Neural cell (in vitro differentiated cells): ENCODE measurements around the gene CNNM2. TPM values are rescaled to one million over a fixed set of nuclear protein-coding genes. Genes with fewer than 3 reads are reported as not detected.

Source experiments
- H2AFZ ChIP-seq: fragments of 200-600, 300-800 bp; sonication (generic), shearing (Covaris generic); 2 replicates; pipeline ENCODE4 v1.6.0; 2014; ENCODE audit warnings: low read depth, mild to moderate bottlenecking, antibody characterized with exemption, low read length, moderate library complexity
- H3F3A ChIP-seq: fragments of 200-600 bp; shearing (Covaris generic); 2 replicates; pipeline ENCODE4 v1.6.1; 2016; ENCODE audit warnings: mild to moderate bottlenecking, moderate library complexity, mixed read lengths, antibody characterized with exemption, low read length; ENCODE audit not compliant: insufficient read depth, poor library complexity, severe bottlenecking
- H3K27ac ChIP-seq: fragments of 200-600, 300-800 bp; sonication (generic), shearing (Covaris generic); 2 replicates; pipeline ENCODE4 v1.5.1; 2014; ENCODE audit warnings: mild to moderate bottlenecking, low read length, moderate library complexity
- H3K27me3 ChIP-seq: fragments of 300-800, 200-600 bp; sonication (generic), shearing (Covaris generic); 2 replicates; pipeline ENCODE4 v1.6.0; 2014; ENCODE audit warnings: mild to moderate bottlenecking, low read depth, low read length, moderate library complexity; ENCODE audit not compliant: insufficient read depth
- H3K36me3 ChIP-seq: fragments of 300-800, 200-600 bp; sonication (generic), shearing (Covaris generic); 2 replicates; pipeline ENCODE4 v1.5.1; 2014; ENCODE audit warnings: mild to moderate bottlenecking, antibody characterized with exemption, low read length, moderate library complexity; ENCODE audit not compliant: insufficient read depth
- H3K4me2 ChIP-seq: fragments of 300-800, 200-600 bp; sonication (generic), shearing (Covaris generic); 2 replicates; pipeline ENCODE4 v1.6.0; 2014; ENCODE audit warnings: mild to moderate bottlenecking, low read length
- H3K4me3 ChIP-seq: fragments of 300-800, 200-600 bp; sonication (generic), shearing (Covaris generic); 2 replicates; pipeline ENCODE4 v1.5.1; 2014; ENCODE audit warnings: mild to moderate bottlenecking, low read length, moderate library complexity
- H3K79me2 ChIP-seq: fragments of 200-600 bp; shearing (Covaris generic); replicated peaks from 2 replicates; pipeline ENCODE4 v1.6.0; 2014; ENCODE audit warnings: mild to moderate bottlenecking, low read length, moderate library complexity; ENCODE audit not compliant: insufficient read depth
- H3K9ac ChIP-seq: fragments of 300-800, 200-600 bp; sonication (generic), shearing (Covaris generic); 2 replicates; pipeline ENCODE4 v1.6.1; 2016; ENCODE audit warnings: mild to moderate bottlenecking, low read length, mixed read lengths
- H3K9me2 ChIP-seq: fragments of 200-600 bp; shearing (Covaris generic); 2 replicates; pipeline ENCODE4 v1.6.1; 2016; ENCODE audit warnings: mild to moderate bottlenecking, low read length, mixed read lengths; ENCODE audit not compliant: insufficient read depth
- H3K9me3 ChIP-seq: fragments of 200-600, 300-800 bp; sonication (generic), shearing (Covaris generic); 2 replicates; pipeline ENCODE4 v1.6.1; 2016; ENCODE audit warnings: mild to moderate bottlenecking, mixed run types, low read length, moderate library complexity, mixed read lengths
- H4K20me1 ChIP-seq: fragments of 200-600 bp; shearing (Covaris generic); 2 replicates; pipeline ENCODE4 v1.6.1; 2016; ENCODE audit warnings: mild to moderate bottlenecking, mixed run types; ENCODE audit not compliant: insufficient read depth
- EP300 ChIP-seq: fragments of 450-650 bp; conservative IDR thresholded peaks from 2 replicates; pipeline ENCODE4 v1.6.1; 2014; ENCODE audit warnings: antibody characterized with exemption, mild to moderate bottlenecking, moderate library complexity; ENCODE audit not compliant: poor library complexity, severe bottlenecking
- EZH2 ChIP-seq: fragments of 200-600, 300-800 bp; shearing (Covaris generic), sonication (generic); IDR thresholded peaks from 2 replicates; pipeline ENCODE4 v1.6.1; 2014; ENCODE audit warnings: antibody characterized with exemption, low read length, borderline replicate concordance, mild to moderate bottlenecking; ENCODE audit not compliant: insufficient read depth, poor library complexity, severe bottlenecking
- MXI1 ChIP-seq: fragments of 450-650 bp; conservative IDR thresholded peaks from 2 replicates; pipeline ENCODE4 v1.6.1; 2014; ENCODE audit warnings: antibody characterized with exemption, mild to moderate bottlenecking; ENCODE audit not compliant: poor library complexity, severe bottlenecking
- POLR2AphosphoS5 ChIP-seq: IDR thresholded peaks from 2 replicates; pipeline ENCODE4 v1.6.1; 2012
- RAD21 ChIP-seq: fragments of 450-650 bp; conservative IDR thresholded peaks from 2 replicates; pipeline ENCODE4 v1.6.1; 2014; ENCODE audit warnings: antibody characterized with exemption, mild to moderate bottlenecking, moderate library complexity
- SMC3 ChIP-seq: fragments of 450-650 bp; conservative IDR thresholded peaks from 2 replicates; pipeline ENCODE4 v1.6.1; 2014; ENCODE audit warnings: antibody characterized with exemption, mild to moderate bottlenecking, moderate library complexity; ENCODE audit not compliant: poor library complexity
- TAF1 ChIP-seq: IDR thresholded peaks from 2 replicates; pipeline ENCODE4 v1.6.1; 2012; ENCODE audit warnings: low read depth
- polyA plus RNA-seq: library from polyadenylated mRNA; depleted of rRNA; stranded (reverse); fragments of >200 nt; gene quantifications from 2 replicates; pipeline ENCODE4 v1.2.3, GENCODE V29; 2014
- TF ChIP-seq, protein P1 (sequence below): fragments of 450-650 bp; IDR thresholded peaks from 2 replicates; pipeline ENCODE4 v1.5.1; 2014; ENCODE audit warnings: antibody characterized with exemption, mild to moderate bottlenecking, moderate library complexity; ENCODE audit not compliant: poor library complexity, severe bottlenecking
- TF ChIP-seq, protein P2 (sequence below): IDR thresholded peaks from 2 replicates; pipeline ENCODE4 v1.6.1; 2012; ENCODE audit warnings: borderline replicate concordance

The CNNM2 gene
- polyA plus RNA-seq, 1 donor from 2014 or later = 5.0 TPM

DNA sequence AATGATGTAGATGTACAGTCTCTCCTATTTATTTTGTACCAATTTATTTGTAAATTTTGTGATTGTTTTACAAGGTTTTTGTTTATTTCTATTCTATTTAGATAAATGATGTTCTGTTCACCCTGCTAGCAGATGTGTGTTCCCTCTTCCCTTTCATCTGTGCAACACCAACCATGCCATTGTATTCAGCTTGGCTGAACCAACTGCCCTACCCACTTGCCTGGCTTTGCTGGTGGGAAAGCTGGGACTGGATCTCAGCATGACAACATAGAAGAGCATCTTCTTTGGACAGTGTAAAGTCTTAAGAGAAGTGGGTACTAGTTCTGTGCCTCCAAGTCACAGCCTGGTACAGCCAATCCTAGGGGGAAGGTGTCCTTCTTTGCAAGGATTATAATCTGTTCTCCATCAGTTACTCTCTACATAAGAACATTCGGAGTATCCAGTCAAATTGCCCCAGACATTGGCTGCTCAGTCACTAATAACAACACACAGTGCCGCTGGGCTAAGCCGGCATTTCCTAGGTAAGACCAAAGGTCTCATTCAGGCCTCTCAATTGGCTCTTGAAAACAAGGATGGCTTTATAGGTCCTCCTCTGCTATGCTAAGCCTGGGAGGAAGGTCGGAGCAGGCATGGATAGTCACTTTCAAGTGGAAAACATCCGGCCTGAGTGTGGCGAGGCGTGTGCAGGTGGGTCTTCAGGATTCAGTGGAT is 165.3 kb downstream of the CNNM2 start:
- TF ChIP-seq SMC3 = no peak
- TF ChIP-seq TAF1 = no peak
- no peak for TF ChIP-seq MXI1
- no peak for TF ChIP-seq POLR2AphosphoS5
- no peak for TF ChIP-seq RAD21
- TF ChIP-seq, protein P1, sequence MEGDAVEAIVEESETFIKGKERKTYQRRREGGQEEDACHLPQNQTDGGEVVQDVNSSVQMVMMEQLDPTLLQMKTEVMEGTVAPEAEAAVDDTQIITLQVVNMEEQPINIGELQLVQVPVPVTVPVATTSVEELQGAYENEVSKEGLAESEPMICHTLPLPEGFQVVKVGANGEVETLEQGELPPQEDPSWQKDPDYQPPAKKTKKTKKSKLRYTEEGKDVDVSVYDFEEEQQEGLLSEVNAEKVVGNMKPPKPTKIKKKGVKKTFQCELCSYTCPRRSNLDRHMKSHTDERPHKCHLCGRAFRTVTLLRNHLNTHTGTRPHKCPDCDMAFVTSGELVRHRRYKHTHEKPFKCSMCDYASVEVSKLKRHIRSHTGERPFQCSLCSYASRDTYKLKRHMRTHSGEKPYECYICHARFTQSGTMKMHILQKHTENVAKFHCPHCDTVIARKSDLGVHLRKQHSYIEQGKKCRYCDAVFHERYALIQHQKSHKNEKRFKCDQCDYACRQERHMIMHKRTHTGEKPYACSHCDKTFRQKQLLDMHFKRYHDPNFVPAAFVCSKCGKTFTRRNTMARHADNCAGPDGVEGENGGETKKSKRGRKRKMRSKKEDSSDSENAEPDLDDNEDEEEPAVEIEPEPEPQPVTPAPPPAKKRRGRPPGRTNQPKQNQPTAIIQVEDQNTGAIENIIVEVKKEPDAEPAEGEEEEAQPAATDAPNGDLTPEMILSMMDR = no peak
- TF ChIP-seq, protein P2, sequence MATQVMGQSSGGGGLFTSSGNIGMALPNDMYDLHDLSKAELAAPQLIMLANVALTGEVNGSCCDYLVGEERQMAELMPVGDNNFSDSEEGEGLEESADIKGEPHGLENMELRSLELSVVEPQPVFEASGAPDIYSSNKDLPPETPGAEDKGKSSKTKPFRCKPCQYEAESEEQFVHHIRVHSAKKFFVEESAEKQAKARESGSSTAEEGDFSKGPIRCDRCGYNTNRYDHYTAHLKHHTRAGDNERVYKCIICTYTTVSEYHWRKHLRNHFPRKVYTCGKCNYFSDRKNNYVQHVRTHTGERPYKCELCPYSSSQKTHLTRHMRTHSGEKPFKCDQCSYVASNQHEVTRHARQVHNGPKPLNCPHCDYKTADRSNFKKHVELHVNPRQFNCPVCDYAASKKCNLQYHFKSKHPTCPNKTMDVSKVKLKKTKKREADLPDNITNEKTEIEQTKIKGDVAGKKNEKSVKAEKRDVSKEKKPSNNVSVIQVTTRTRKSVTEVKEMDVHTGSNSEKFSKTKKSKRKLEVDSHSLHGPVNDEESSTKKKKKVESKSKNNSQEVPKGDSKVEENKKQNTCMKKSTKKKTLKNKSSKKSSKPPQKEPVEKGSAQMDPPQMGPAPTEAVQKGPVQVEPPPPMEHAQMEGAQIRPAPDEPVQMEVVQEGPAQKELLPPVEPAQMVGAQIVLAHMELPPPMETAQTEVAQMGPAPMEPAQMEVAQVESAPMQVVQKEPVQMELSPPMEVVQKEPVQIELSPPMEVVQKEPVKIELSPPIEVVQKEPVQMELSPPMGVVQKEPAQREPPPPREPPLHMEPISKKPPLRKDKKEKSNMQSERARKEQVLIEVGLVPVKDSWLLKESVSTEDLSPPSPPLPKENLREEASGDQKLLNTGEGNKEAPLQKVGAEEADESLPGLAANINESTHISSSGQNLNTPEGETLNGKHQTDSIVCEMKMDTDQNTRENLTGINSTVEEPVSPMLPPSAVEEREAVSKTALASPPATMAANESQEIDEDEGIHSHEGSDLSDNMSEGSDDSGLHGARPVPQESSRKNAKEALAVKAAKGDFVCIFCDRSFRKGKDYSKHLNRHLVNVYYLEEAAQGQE = no peak
- no peak for TF ChIP-seq EZH2
- TF ChIP-seq EP300 = no peak
- peaks cover 6% of the 10 kb centered on the region for H3K36me3 ChIP-seq

DNA sequence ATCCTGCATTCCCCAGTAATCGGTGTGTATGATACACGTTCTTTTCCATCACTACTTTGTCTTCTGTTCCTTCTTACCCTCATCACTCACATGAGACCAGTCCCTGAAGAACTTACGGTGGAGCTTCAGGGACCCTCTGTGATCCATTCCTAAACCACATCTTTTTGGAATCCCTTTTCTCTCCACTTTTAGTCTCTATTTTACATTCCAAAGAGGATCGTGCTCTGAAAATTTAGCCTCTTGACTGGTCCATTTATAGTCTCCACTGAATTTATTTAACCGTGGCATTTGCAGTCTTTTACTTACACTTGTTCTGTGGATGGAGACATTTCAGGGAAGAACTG is 165.9 kb downstream of the CNNM2 start:
- Histone ChIP-seq H3K4me2 (no peak overlapping the region), H3K9ac (no peak overlapping the region), H3K27ac (no peak overlapping the region), H3K79me2 (no peaks in the 10 kb centered on the region), H3K27me3 (no peaks in the 10 kb centered on the region), H3K4me3 (no peak overlapping the region), H3F3A (no peaks in the 10 kb centered on the region), H2AFZ (no peak overlapping the region), H3K9me2 (no peaks in the 10 kb centered on the region), H4K20me1 (no peaks in the 10 kb centered on the region), H3K9me3 (no peaks in the 10 kb centered on the region), H3K36me3 (peaks cover 8% of the 10 kb centered on the region)
- TF ChIP-seq RAD21 (no peak), SMC3 (no peak), MXI1 (no peak), EZH2 (no peak), POLR2AphosphoS5 (no peak), TAF1 (no peak), EP300 (no peak)
- TF ChIP-seq, protein P2 = no peak
- TF ChIP-seq, protein P1 = no peak

More for the DNA sequence above, 165.3 kb downstream of the CNNM2 start:
- Histone ChIP-seq H4K20me1 (no peaks in the 10 kb centered on the region), H3K9me3 (no peaks in the 10 kb centered on the region), H3F3A (no peaks in the 10 kb centered on the region), H3K9ac (no peak overlapping the region), H3K27ac (no peak overlapping the region), H3K9me2 (no peaks in the 10 kb centered on the region), H3K27me3 (no peaks in the 10 kb centered on the region), H3K79me2 (no peaks in the 10 kb centered on the region), H3K4me2 (no peak overlapping the region), H3K4me3 (no peak overlapping the region), H2AFZ (no peak overlapping the region)
